Sigmoid colon (tissue), 7 donors: ENCODE data around the gene SLC28A2. TPM values are rescaled to one million over a fixed set of nuclear protein-coding genes. Genes with fewer than 3 reads are reported as not detected.
"Not testable (repeated sequence)": the region's sequence is repeated elsewhere in the genome, so short reads cannot be mapped to it uniquely, and the experiment has no call there.

Experiments
- DNase-seq: peaks from one replicate; pipeline ENCODE4 v3.0.0-alpha.2; 2019
- H3K27ac ChIP-seq, 4 donors: fragments of 200-600 bp; sonication (generic); one replicate each; pipeline ENCODE4 v1.5.1; 2016 to 2019; ENCODE audit warnings: mild to moderate bottlenecking in 1 of 4
- H3K27me3 ChIP-seq, 3 donors: fragments of 200-600 bp; sonication (generic); one replicate each; pipeline ENCODE4 v1.5.1; 2019; ENCODE audit warnings: mild to moderate bottlenecking in 1 of 3
- H3K36me3 ChIP-seq, 4 donors: fragments of 200-600 bp; sonication (generic); one replicate each; pipeline ENCODE4 v1.5.1; 2016 to 2019
- H3K4me1 ChIP-seq, 4 donors: fragments of 200-600 bp; sonication (generic); one replicate each; pipeline ENCODE4 v1.5.1; 2017 to 2019
- H3K4me3 ChIP-seq, 4 donors: fragments of 200-600 bp; sonication (generic); one replicate each; pipeline ENCODE4 v1.5.1; 2017 to 2019; ENCODE audit warnings: mild to moderate bottlenecking in 2 of 4, moderate library complexity in 1 of 4
- H3K9me3 ChIP-seq, 4 donors: fragments of 200-600 bp in 3 of 4; sonication (generic) in 3 of 4; one replicate each; pipeline versions ENCODE4 v1.5.1 to v1.6.1; 2013 to 2019
- EP300 ChIP-seq, 4 donors: sonication (generic); formaldehyde crosslinking; IDR thresholded peaks; one replicate each; pipeline ENCODE4 v1.6.1; 2017; ENCODE audit warnings: antibody characterized with exemption in 4 of 4
- POLR2A ChIP-seq, 2 donors: fragments of 450-650 bp; IDR thresholded peaks; one replicate each; pipeline ENCODE4 v1.6.1; 2016; ENCODE audit warnings: antibody characterized with exemption in 2 of 2, mild to moderate bottlenecking in 2 of 2, moderate library complexity in 2 of 2
- POLR2AphosphoS5 ChIP-seq, 4 donors: sonication (generic); formaldehyde crosslinking; IDR thresholded peaks; one replicate each; pipeline ENCODE4 v1.6.1; 2017; ENCODE audit warnings: antibody characterized with exemption in 4 of 4
- WGBS, 2 donors: extraction: QIAGEN DNeasy Blood & Tissue Kit; methylation state at CpG; one replicate each; pipeline ENCODE4 v1.1.7; 2013; 5-methylcytosine and 5-hydroxymethylcytosine counted together
- intact Hi-C: fragments of 100-400 bp; cut with DNase I; formaldehyde crosslinking; loops from one replicate; pipeline ENCODE4 v1.15.1; 2023
- polyA plus RNA-seq, 3 donors: library from polyadenylated mRNA; stranded (reverse); fragments of 200-250 nt; gene quantifications; one replicate each; pipeline ENCODE4 v1.2.3, GENCODE V29; 2013
- total RNA-seq, 4 donors: library from RNA; depleted of rRNA; stranded (reverse); fragments of >200 nt; gene quantifications; one replicate each; pipeline ENCODE4 v1.1.0, GENCODE V29; 2016
- TF ChIP-seq, protein P1 (sequence below), 4 experiments: fragments of 450-650 bp in 3 of 4; fragments of 200-600 bp in 1 of 4; IDR thresholded peaks; one replicate each; pipeline ENCODE4 v1.5.1; 2016 to 2019; ENCODE audit warnings: antibody characterized with exemption in 4 of 4, mild to moderate bottlenecking in 3 of 4, moderate library complexity in 2 of 4
- donor health status: healthy with polysubstance abuse.
- donor health status: Bipolar disorder and iron deficiency.
- donor health status: healthy.

Gene SLC28A2
- total and polyA plus RNA-seq, 7 donors, result 1.2 to 3.0 (median 1.8) TPM; not detected in 4

- Histone ChIP-seq H3K36me3 (no peaks in the 10 kb centered on the region), H3K27ac (no peak overlapping the region), H3K9me3 (no peaks in the 10 kb centered on the region), H3K4me3 (no peak overlapping the region), H3K27me3 (peaks cover 0 to 5% (median 0%) of the 10 kb centered on the region in 3 donors), H3K4me1 (no peaks in the 10 kb centered on the region)
- DNase-seq, result no peak
- WGBS, 2 donors, result 90 to 96% methylated on average over 3 of the region's 3 CpGs
- TF ChIP-seq, protein P1, sequence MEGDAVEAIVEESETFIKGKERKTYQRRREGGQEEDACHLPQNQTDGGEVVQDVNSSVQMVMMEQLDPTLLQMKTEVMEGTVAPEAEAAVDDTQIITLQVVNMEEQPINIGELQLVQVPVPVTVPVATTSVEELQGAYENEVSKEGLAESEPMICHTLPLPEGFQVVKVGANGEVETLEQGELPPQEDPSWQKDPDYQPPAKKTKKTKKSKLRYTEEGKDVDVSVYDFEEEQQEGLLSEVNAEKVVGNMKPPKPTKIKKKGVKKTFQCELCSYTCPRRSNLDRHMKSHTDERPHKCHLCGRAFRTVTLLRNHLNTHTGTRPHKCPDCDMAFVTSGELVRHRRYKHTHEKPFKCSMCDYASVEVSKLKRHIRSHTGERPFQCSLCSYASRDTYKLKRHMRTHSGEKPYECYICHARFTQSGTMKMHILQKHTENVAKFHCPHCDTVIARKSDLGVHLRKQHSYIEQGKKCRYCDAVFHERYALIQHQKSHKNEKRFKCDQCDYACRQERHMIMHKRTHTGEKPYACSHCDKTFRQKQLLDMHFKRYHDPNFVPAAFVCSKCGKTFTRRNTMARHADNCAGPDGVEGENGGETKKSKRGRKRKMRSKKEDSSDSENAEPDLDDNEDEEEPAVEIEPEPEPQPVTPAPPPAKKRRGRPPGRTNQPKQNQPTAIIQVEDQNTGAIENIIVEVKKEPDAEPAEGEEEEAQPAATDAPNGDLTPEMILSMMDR (IDR thresholded peaks at IDR 0.05), result no peak
- TF ChIP-seq POLR2A (IDR thresholded peaks at IDR 0.05), result no peak
- TF ChIP-seq POLR2AphosphoS5 (IDR thresholded peaks at IDR 0.05), result no peak
- no peak for TF ChIP-seq EP300 (IDR thresholded peaks at IDR 0.05)
- intact Hi-C loops, result loop anchor here (5.0 kb wide), 1 partner anchor 98 kb away; a partner anchor contains a TSS
These were observed 52.7 kb downstream of the SLC28A2 start for GRCh38 chr15:45304711-45305110.

GRCh38 chr15:45306105-45306504 is 54.1 kb downstream of the SLC28A2 start:
- H3K4me3 ChIP-seq, result no peak overlapping the region
- TF ChIP-seq EP300 (IDR thresholded peaks at IDR 0.05) (no peak), POLR2AphosphoS5 (IDR thresholded peaks at IDR 0.05) (no peak), POLR2A (IDR thresholded peaks at IDR 0.05) (no peak)
- TF ChIP-seq, protein P1 (IDR thresholded peaks at IDR 0.05), result no peak
- intact Hi-C loops, result loop anchor here (5.0 kb wide), 1 partner anchor 96 kb away; a partner anchor contains a TSS
- H3K4me1 ChIP-seq, result no peaks in the 10 kb centered on the region
- H3K27me3 ChIP-seq, result peaks cover 0 to 5% (median 0%) of the 10 kb centered on the region in 3 donors
- WGBS, 2 donors, result 14 to 49% methylated on average over 4 of the region's 4 CpGs
- H3K36me3 ChIP-seq, result no peaks in the 10 kb centered on the region
- H3K9me3 ChIP-seq, result no peaks in the 10 kb centered on the region
- H3K27ac ChIP-seq, result no peak overlapping the region
- no peak for DNase-seq

DNA sequence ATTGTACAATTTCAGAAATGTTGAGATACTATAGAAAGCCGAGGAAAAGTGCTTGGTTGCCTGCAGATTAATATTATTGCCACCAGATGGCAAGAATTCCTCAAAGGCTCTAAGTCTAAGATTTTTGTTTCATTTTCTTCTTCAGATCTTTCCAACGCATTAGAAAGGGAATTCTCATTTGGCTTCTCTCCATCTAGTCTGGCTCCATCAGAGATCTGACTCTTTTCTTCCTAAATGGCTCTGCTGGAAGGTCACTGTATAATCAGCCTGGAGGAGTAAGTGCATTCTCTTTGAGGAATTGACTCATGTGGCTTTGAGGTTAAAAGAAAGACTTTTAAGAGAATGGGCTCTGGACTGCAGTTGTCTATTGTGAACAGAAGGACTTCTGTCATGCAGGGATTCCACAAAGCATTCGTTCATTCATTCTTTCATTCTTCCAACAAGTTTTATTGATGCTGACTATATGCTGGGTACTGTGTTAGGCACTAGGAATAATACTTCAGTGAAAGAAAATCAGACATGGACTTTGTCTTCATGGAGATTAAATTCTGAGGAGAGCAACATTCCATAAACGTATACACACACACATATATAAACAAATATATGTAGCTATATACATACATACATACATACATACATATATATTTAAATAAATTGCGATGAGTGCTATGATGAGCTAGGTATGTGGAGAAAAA is 55.3 kb downstream of the SLC28A2 start:
- Histone ChIP-seq H3K27ac (peak overlapping the region in 1 of 4 donors; percentile 37), H3K4me3 (peak overlapping the region in 2 of 4 donors; percentile 20 to 25), H3K4me1 (no peaks in the 10 kb centered on the region), H3K36me3 (no peaks in the 10 kb centered on the region), H3K9me3 (no peaks in the 10 kb centered on the region), H3K27me3 (peaks cover 0 to 5% (median 0%) of the 10 kb centered on the region in 3 donors)
- TF ChIP-seq, protein P1 (IDR thresholded peaks at IDR 0.05), result peak; percentile 17 to 51 (median 45)
- no peak for TF ChIP-seq POLR2A (IDR thresholded peaks at IDR 0.05)
- TF ChIP-seq POLR2AphosphoS5 (IDR thresholded peaks at IDR 0.05), result no peak
- intact Hi-C loops, result loop anchor here (5.0 kb wide), 1 partner anchor 95 kb away; a partner anchor contains a TSS
- no peak for DNase-seq
- WGBS, 2 donors, result 19 to 35% methylated on average over 5 of the region's 5 CpGs

GRCh38 chr15:45314117-45314516 is 62.1 kb downstream of the SLC28A2 start:
- H3K27ac ChIP-seq, H3K9me3 ChIP-seq, DNase-seq, H3K4me1 ChIP-seq, H3K36me3 ChIP-seq, H3K4me3 ChIP-seq, H3K27me3 ChIP-seq, intact Hi-C loops: not testable (repeated sequence)
- WGBS, 2 donors, result 93% methylated on average over 31 of the region's 31 CpGs

DNA sequence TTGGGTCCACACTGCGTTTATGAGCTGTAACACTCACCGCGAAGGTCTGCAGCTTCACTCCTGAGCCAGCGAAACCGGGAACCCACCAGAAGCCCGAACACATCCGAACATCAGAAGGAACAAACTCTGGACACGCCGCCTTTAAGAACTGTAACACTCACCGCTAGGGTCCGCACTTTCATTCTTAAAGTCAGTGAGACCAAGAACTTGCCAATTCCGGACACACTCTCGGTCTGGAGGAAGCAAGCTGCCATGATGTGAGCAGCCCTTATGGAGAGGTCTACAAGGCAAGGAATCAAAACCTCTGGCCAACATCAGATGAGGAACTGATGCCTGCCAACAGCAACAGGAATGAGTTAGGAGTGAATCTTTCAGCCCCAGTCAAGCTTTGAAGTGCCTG is 62.9 kb downstream of the SLC28A2 start:
- TF ChIP-seq POLR2A (IDR thresholded peaks at IDR 0.05), result no peak
- TF ChIP-seq, protein P1 (IDR thresholded peaks at IDR 0.05), result no peak
- no peak for TF ChIP-seq POLR2AphosphoS5 (IDR thresholded peaks at IDR 0.05)
- TF ChIP-seq EP300 (IDR thresholded peaks at IDR 0.05), result no peak
- no peaks in the 10 kb centered on the region for H3K4me1 ChIP-seq
- intact Hi-C loops, result no loop called here
- no peak overlapping the region for H3K4me3 ChIP-seq
- no peaks in the 10 kb centered on the region for H3K36me3 ChIP-seq
- H3K27ac ChIP-seq, result no peak overlapping the region
- no peaks in the 10 kb centered on the region for H3K27me3 ChIP-seq
- no peak for DNase-seq
- whole genome bisulfite sequencing, 2 donors, result 82 to 87% methylated on average over 13 of the region's 13 CpGs
- H3K9me3 ChIP-seq, result no peaks in the 10 kb centered on the region
